WTC11 (cell line): ENCODE measurements around the gene STX5. TPM values are rescaled to one million over a fixed set of nuclear protein-coding genes. Genes with fewer than 3 reads are reported as not detected.

Source experiments
- AR ChIP-seq: fragments of 250-450 bp; sonication (Bioruptor Pico); IDR thresholded peaks from 2 replicates; pipeline ENCODE4 v1.9.0; 2021; ENCODE audit warnings: mild to moderate bottlenecking
- ARID4B ChIP-seq: sonication (generic); formaldehyde crosslinking; IDR thresholded peaks from 2 replicates; pipeline ENCODE4 v1.8.0; 2023; ENCODE audit warnings: missing genetic modification reagents, mild to moderate bottlenecking, borderline replicate concordance
- ATF1 ChIP-seq: sonication (generic); formaldehyde crosslinking; IDR thresholded peaks from 2 replicates; pipeline ENCODE4 v1.8.1; 2023; ENCODE audit warnings: mild to moderate bottlenecking, moderate library complexity, missing genetic modification reagents
- ATF6 ChIP-seq: sonication (generic); formaldehyde crosslinking; IDR thresholded peaks from 2 replicates; pipeline ENCODE4 v1.8.1; 2023; ENCODE audit warnings: mild to moderate bottlenecking, missing genetic modification reagents
- CREB1 ChIP-seq: sonication (generic); formaldehyde crosslinking; IDR thresholded peaks from 2 replicates; pipeline ENCODE4 v1.8.0; 2023; ENCODE audit warnings: mild to moderate bottlenecking, missing genetic modification reagents
- ERG ChIP-seq: fragments of 250-450 bp; sonication (Bioruptor Pico); IDR thresholded peaks from 2 replicates; pipeline ENCODE4 v1.8.0; 2021; ENCODE audit warnings: mild to moderate bottlenecking
- FOXP1 ChIP-seq: sonication (generic); formaldehyde crosslinking; IDR thresholded peaks from 2 replicates; pipeline ENCODE4 v1.8.0; 2022; ENCODE audit warnings: missing genetic modification reagents, mild to moderate bottlenecking, moderate library complexity, borderline replicate concordance
- GABPB1 ChIP-seq: sonication (generic); formaldehyde crosslinking; IDR thresholded peaks from 2 replicates; pipeline ENCODE4 v1.8.1; 2023; ENCODE audit warnings: mild to moderate bottlenecking, missing genetic modification reagents
- JUN ChIP-seq: sonication (generic); formaldehyde crosslinking; IDR thresholded peaks from 2 replicates; pipeline ENCODE4 v1.8.0; 2023; ENCODE audit warnings: mild to moderate bottlenecking, missing genetic modification reagents
- PRRX2 ChIP-seq: fragments of 250-450 bp; sonication (Bioruptor Pico); IDR thresholded peaks from 2 replicates; pipeline ENCODE4 v1.8.0; 2021; ENCODE audit warnings: mild to moderate bottlenecking
- SMAD3 ChIP-seq: sonication (generic); formaldehyde crosslinking; IDR thresholded peaks from 2 replicates; pipeline ENCODE4 v1.8.0; 2022; ENCODE audit warnings: missing genetic modification reagents, mild to moderate bottlenecking, borderline replicate concordance
- TEAD1 ChIP-seq: sonication (generic); formaldehyde crosslinking; IDR thresholded peaks from 2 replicates; pipeline ENCODE4 v1.8.0; 2022; ENCODE audit warnings: mild to moderate bottlenecking, missing genetic modification reagents
- TEAD4 ChIP-seq: sonication (generic); formaldehyde crosslinking; IDR thresholded peaks from 2 replicates; pipeline ENCODE4 v1.8.0; 2022; ENCODE audit warnings: mild to moderate bottlenecking, missing genetic modification reagents
- TP53 ChIP-seq: sonication (generic); formaldehyde crosslinking; IDR thresholded peaks from 2 replicates; pipeline ENCODE4 v1.8.1; 2023; ENCODE audit warnings: mild to moderate bottlenecking, missing genetic modification reagents
- USF2 ChIP-seq: sonication (generic); formaldehyde crosslinking; IDR thresholded peaks from 2 replicates; pipeline ENCODE4 v1.8.1; 2023; ENCODE audit warnings: mild to moderate bottlenecking, missing genetic modification reagents, moderate library complexity
- ZMAT4 ChIP-seq: fragments of 250-450 bp; sonication (Bioruptor Pico); IDR thresholded peaks from 2 replicates; pipeline ENCODE4 v1.9.0; 2021; ENCODE audit warnings: mild to moderate bottlenecking
- ZNF281 ChIP-seq: sonication (generic); formaldehyde crosslinking; IDR thresholded peaks from 2 replicates; pipeline ENCODE4 v1.8.0; 2023; ENCODE audit warnings: mild to moderate bottlenecking, missing genetic modification reagents
- ZNF317 ChIP-seq: sonication (generic); formaldehyde crosslinking; IDR thresholded peaks from 2 replicates; pipeline ENCODE4 v1.8.1; 2023; ENCODE audit warnings: low read depth, mild to moderate bottlenecking, moderate library complexity, missing genetic modification reagents, borderline replicate concordance
- ZNF423 ChIP-seq: fragments of 250-450 bp; sonication (Bioruptor Pico); IDR thresholded peaks from 2 replicates; pipeline ENCODE4 v2.1.2; 2022; ENCODE audit warnings: mild to moderate bottlenecking, moderate library complexity
- ZNF671 ChIP-seq: fragments of 250-450 bp; sonication (Bioruptor Pico); IDR thresholded peaks from 2 replicates; pipeline ENCODE4 v1.8.0; 2021; ENCODE audit warnings: mild to moderate bottlenecking
- total RNA-seq: library from RNA; stranded (reverse); gene quantifications from 3 replicates; pipeline ENCODE4 v1.2.3, GENCODE V29; 2021

STX5 gene
- total RNA-seq, 1 experiment from 2014 or later = 30.2 TPM

GRCh38 chr11:62805076-62805892, 26.6 kb downstream of the STX5 start, which contains the start of gene NXF1 (continued):
- TF ChIP-seq ATF6 (CRISPR knock-in tag) (no peak), ZNF281 (0 out of 2 replicates have a peak, but pooled peaks have one; percentile 49), JUN (CRISPR knock-in tag) (peak; percentile 65; the same call in 1 of the 2 replicates), TP53 (CRISPR knock-in tag) (no peak), USF2 (CRISPR knock-in tag) (no peak), CREB1 (peak; percentile 82), ZNF671 (peak; percentile 53; the same call in 1 of the 2 replicates), ARID4B (peak; percentile 94; the same call in 1 of the 2 replicates), ZNF423 (CRISPR knock-in tag) (no peak), TEAD4 (CRISPR knock-in tag) (no peak), TEAD1 (CRISPR knock-in tag) (peak; percentile 88; the same call in 1 of the 2 replicates), AR (CRISPR knock-in tag) (no peak), ERG (CRISPR knock-in tag) (0 out of 2 replicates have a peak, but pooled peaks have one; percentile 56), GABPB1 (peak; percentile 68), FOXP1 (CRISPR knock-in tag) (peak; percentile 86; the same call in 1 of the 2 replicates), ZMAT4 (CRISPR knock-in tag) (peak; percentile 86; the same call in 1 of the 2 replicates), PRRX2 (peak; percentile 72; the same call in 1 of the 2 replicates), ZNF317 (CRISPR knock-in tag) (no peak), ATF1 (CRISPR knock-in tag) (no peak), SMAD3 (peak; percentile 77)
